Measurements from ENCODE around the gene DCDC2B.

The DCDC2B gene

GRCh38 chr1:32201011-32201855, 7.7 kb upstream of the DCDC2B start:
- peak overlapping the region; percentile 94 for H3K4me2 ChIP-seq
- H4K20me1 ChIP-seq = peaks cover 19% of the 10 kb centered on the region
- H3K27me3 ChIP-seq = no peaks in the 10 kb centered on the region
- peaks cover 52% of the 10 kb centered on the region for H3K4me1 ChIP-seq
- H3K27ac ChIP-seq = peak overlapping the region; percentile 69
- no peak for TF ChIP-seq Cebpa-rat (IDR thresholded peaks at IDR 0.05)
- peak overlapping the region; percentile 78 for H3K4me3 ChIP-seq
- H3K9ac ChIP-seq = peak overlapping the region; percentile 77
- no peaks in the 10 kb centered on the region for H3K9me3 ChIP-seq
- peaks cover 33% of the 10 kb centered on the region for H3K36me3 ChIP-seq

DNA sequence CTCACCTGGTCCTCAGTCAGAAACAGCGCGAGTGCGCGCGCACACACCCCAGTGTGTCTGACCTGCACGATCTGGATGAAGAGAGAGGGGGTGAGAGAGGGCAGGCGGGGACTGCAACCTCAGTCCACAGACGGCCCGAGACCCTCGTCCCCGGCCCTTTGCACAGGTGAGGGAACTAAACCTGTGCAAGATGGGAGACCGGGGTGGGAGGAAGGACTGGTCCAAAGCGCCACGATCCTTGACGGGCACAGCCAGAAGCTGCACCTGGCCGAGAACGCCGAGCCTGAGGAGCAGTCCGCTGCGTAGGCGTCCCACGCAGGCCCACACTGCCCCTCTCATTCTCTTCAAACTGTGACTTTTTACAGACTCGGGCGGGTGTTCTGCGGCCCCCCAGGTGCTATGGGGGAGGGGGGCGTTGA, 3.9 kb upstream of the DCDC2B start:
- Histone ChIP-seq H3K27me3 (no peaks in the 10 kb centered on the region), H3K27ac (no peak overlapping the region), H3K9me3 (no peaks in the 10 kb centered on the region), H3K9ac (peak overlapping the region; percentile 89), H4K20me1 (no peaks in the 10 kb centered on the region), H3K4me1 (peaks cover 58% of the 10 kb centered on the region), H3K36me3 (peaks cover 22% of the 10 kb centered on the region; the same call in 1 of the 2 replicates), H3K4me2 (peak overlapping the region; percentile 99), H3K4me3 (peak overlapping the region; percentile 88)
- TF ChIP-seq Cebpa-rat (IDR thresholded peaks at IDR 0.05) = no peak

DNA sequence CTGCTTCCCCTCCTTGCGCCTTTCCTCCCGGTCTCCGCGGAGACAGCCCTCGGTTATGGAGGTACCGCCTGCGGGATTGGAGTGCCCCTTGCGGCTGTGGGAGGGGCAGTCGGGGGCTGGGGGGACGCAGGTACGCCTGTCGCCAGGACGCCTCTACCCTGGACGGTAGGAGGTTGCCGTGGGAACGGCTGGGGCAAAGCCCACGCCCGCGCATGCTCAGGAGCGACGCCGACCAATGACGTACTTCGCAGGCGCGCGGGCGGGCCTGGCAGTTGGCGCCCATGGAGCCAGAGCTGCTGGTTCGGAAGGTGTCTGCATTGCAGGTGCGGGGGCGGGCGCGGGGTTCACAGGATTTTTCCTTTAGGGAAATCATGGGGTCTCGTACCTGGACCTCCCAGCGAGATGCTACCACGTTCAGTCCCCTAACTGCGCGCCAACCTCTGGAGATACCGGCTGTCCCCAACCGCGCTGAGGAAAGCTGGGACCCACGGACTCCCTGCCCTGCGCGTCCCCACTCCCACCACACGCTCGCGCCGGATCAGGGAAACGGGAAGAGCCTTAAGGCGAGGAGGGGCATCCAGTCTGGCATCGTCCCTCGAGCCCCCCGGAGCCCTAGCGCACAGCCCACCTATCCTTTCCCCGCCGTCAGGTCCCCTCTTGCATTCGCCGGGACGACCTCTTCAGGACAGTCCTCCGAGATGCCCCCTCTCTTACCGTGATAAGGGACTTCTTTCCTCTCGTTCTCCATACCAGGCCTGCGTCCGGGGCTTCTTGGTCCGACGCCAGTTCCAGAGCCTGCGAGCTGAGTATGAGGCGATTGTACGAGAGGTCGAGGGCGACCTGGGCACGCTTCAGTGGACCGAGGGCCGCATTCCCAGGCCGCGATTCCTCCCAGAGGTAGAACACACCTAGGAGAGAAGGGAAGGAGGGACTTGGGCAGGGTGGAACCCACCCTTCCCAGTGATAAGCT, 3.2 kb upstream of the DCDC2B start, which contains the start of gene IQCC:
Gene IQCC (plus strand): TSS at position 271 of the 970 bp plus-strand sequence. CDS start 11 bp downstream, at position 282.
- no peak for TF ChIP-seq Cebpa-rat (IDR thresholded peaks at IDR 0.05)
- peak within 1 kb of the TSS; percentile 99 for H3K4me2 ChIP-seq
- H3K4me1 ChIP-seq = peaks cover 55% of the 10 kb centered on the region
- H3K9me3 ChIP-seq = no peaks in the 10 kb centered on the region
- H3K9ac ChIP-seq = peak within 1 kb of the TSS; percentile 89
- peak within 1 kb of the TSS; percentile 79 for H3K27ac ChIP-seq
- no peaks in the 10 kb centered on the region for H4K20me1 ChIP-seq
- no peaks in the 10 kb centered on the region for H3K27me3 ChIP-seq
- H3K36me3 ChIP-seq = peaks cover 22% of the 10 kb centered on the region; the same call in 1 of the 2 replicates
- H3K4me3 ChIP-seq = peak within 1 kb of the TSS; percentile 88

DNA sequence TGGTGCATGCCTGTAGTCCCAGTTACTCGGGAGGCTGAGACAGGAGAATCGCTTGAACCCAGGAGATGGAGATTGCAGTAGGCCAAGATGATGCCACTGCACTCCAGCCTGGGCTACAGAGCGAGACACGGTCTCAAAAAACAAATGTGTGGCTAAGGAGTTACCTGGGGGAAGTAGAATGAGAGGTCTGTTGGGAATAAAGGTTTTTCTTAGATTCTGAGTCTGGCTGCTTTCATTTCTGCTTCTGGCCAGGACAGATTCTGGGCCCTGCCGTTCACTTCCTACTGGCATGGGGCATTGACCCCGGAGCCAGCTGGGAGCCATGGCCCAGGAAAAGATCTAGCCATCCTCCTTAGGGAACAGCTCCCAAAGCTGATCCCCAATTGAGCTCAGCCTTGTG, 420 bp upstream of the DCDC2B start:
- Histone ChIP-seq H3K27me3 (no peaks in the 10 kb centered on the region), H4K20me1 (no peaks in the 10 kb centered on the region), H3K4me3 (no peak overlapping the region), H3K36me3 (peaks cover 29% of the 10 kb centered on the region; the same call in 1 of the 2 replicates), H3K9ac (no peak overlapping the region), H3K27ac (no peak overlapping the region), H3K4me1 (peaks cover 33% of the 10 kb centered on the region), H3K4me2 (peak overlapping the region; percentile 15; the same call in 1 of the 2 replicates), H3K9me3 (no peaks in the 10 kb centered on the region)
- no peak for TF ChIP-seq Cebpa-rat (IDR thresholded peaks at IDR 0.05)

- Histone ChIP-seq H4K20me1 (no peaks in the 10 kb centered on the region), H3K4me3 (no peak overlapping the region), H3K27me3 (no peaks in the 10 kb centered on the region), H3K36me3 (peaks cover 45% of the 10 kb centered on the region), H3K27ac (no peak overlapping the region), H3K4me1 (peaks cover 15% of the 10 kb centered on the region), H3K9ac (no peak overlapping the region), H3K4me2 (no peak overlapping the region), H3K9me3 (no peaks in the 10 kb centered on the region)
- no peak for TF ChIP-seq Cebpa-rat (IDR thresholded peaks at IDR 0.05)
Measured at GRCh38 chr1:32215629-32216480, 7.0 kb downstream of the DCDC2B start.

GRCh38 chr1:32216566-32216965, 7.7 kb downstream of the DCDC2B start:
- no peaks in the 10 kb centered on the region for H4K20me1 ChIP-seq
- peaks cover 22% of the 10 kb centered on the region for H3K4me1 ChIP-seq
- no peak overlapping the region for H3K4me3 ChIP-seq
- no peaks in the 10 kb centered on the region for H3K27me3 ChIP-seq
- peaks cover 45% of the 10 kb centered on the region for H3K36me3 ChIP-seq
- 0 out of 2 replicates have a peak overlapping the region, but pooled peaks have one; percentile 7 for H3K9ac ChIP-seq
- no peak overlapping the region for H3K27ac ChIP-seq
- no peaks in the 10 kb centered on the region for H3K9me3 ChIP-seq
- no peak overlapping the region for H3K4me2 ChIP-seq
- TF ChIP-seq Cebpa-rat (IDR thresholded peaks at IDR 0.05) = no peak

DNA sequence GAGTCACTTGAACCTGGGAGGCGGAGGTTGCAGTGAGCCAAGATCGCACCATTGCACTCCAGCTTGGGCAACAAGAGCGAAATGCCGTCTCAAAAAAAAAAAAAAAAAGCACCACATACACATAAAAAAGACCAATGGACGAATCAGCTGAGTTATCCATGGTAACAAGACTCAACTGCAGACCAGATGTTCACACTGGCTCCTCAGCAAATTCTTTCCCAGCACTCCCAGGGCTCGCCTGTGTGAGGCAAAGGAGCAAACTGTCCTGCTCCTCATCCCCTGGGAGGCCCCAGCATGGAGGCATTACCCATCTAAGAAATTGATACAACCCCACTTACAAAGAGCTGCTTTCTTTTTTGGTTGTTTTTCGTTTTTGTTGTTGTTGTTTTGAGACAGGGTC, 10.1 kb downstream of the DCDC2B start:
- H3K9ac ChIP-seq = no peak overlapping the region
- peaks cover 44% of the 10 kb centered on the region for H3K36me3 ChIP-seq
- TF ChIP-seq Cebpa-rat (IDR thresholded peaks at IDR 0.05) = no peak
- H3K27ac ChIP-seq = no peak overlapping the region
- H3K4me1 ChIP-seq = peaks cover 37% of the 10 kb centered on the region
- H4K20me1 ChIP-seq = no peaks in the 10 kb centered on the region; the same call in 1 of the 2 replicates
- no peak overlapping the region for H3K4me2 ChIP-seq
- H3K4me3 ChIP-seq = no peak overlapping the region
- no peaks in the 10 kb centered on the region for H3K9me3 ChIP-seq
- no peaks in the 10 kb centered on the region for H3K27me3 ChIP-seq

- H3K27me3 ChIP-seq = no peaks in the 10 kb centered on the region
- H3K36me3 ChIP-seq = peaks cover 48% of the 10 kb centered on the region
- no peak for TF ChIP-seq Cebpa-rat (IDR thresholded peaks at IDR 0.05)
- H3K9me3 ChIP-seq = no peaks in the 10 kb centered on the region
- peak overlapping the region; percentile 92 for H3K4me2 ChIP-seq
- peaks cover 40% of the 10 kb centered on the region for H3K4me1 ChIP-seq
- H3K9ac ChIP-seq = peak overlapping the region; percentile 91
- no peaks in the 10 kb centered on the region; the same call in 1 of the 2 replicates for H4K20me1 ChIP-seq
- peak overlapping the region; percentile 92 for H3K4me3 ChIP-seq
- no peak overlapping the region; the same call in 1 of the 2 replicates for H3K27ac ChIP-seq
Measured at GRCh38 chr1:32220746-32221580, 12.1 kb downstream of the DCDC2B start.

All from BLaER1 (cell line).